HL-60 (cell line): ENCODE results near the gene MYL10.

Experiments
- GABPA ChIP-seq: IDR thresholded peaks from 2 replicates; pipeline ENCODE4 v1.6.1; 2012; ENCODE audit warnings: low read depth
- POLR2AphosphoS5 ChIP-seq: IDR thresholded peaks from 2 replicates; pipeline ENCODE4 v1.6.1; 2012; ENCODE audit warnings: low read depth
- REST ChIP-seq: IDR thresholded peaks from 2 replicates; pipeline ENCODE4 v1.6.1; 2012; ENCODE audit warnings: low read depth; ENCODE audit not compliant: insufficient replicate concordance
- SPI1 ChIP-seq: IDR thresholded peaks from 2 replicates; pipeline ENCODE4 v1.6.1; 2012; ENCODE audit warnings: low read depth, mild to moderate bottlenecking, borderline replicate concordance
- TF ChIP-seq, protein P1 (sequence below): IDR thresholded peaks from one replicate; pipeline ENCODE4 v1.5.1; 2011; ENCODE audit warnings: low read length, control low read depth, inconsistent platforms; ENCODE audit not compliant: insufficient read depth

DNA sequence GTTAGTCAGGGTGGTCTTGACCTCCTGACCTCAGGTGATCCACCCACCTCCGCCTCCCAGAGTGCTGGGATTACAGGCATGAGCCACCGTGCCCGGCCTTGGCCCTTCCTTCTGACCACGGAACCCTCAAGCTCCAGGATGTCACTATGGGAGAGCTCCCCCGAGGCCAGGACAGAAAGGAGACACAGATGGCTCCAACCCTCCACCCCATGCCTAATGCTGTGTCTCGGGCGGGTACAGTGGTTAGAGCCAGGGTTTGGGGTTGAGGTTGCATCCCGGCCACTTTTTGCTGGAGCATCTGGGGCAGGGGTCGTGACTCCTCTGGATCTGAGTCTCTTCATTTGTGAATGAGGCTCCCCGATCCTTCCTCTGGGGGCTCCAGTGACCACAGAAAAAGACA, 8.1 kb downstream of the MYL10 start:
- no peak for TF ChIP-seq POLR2AphosphoS5
- TF ChIP-seq, protein P1, sequence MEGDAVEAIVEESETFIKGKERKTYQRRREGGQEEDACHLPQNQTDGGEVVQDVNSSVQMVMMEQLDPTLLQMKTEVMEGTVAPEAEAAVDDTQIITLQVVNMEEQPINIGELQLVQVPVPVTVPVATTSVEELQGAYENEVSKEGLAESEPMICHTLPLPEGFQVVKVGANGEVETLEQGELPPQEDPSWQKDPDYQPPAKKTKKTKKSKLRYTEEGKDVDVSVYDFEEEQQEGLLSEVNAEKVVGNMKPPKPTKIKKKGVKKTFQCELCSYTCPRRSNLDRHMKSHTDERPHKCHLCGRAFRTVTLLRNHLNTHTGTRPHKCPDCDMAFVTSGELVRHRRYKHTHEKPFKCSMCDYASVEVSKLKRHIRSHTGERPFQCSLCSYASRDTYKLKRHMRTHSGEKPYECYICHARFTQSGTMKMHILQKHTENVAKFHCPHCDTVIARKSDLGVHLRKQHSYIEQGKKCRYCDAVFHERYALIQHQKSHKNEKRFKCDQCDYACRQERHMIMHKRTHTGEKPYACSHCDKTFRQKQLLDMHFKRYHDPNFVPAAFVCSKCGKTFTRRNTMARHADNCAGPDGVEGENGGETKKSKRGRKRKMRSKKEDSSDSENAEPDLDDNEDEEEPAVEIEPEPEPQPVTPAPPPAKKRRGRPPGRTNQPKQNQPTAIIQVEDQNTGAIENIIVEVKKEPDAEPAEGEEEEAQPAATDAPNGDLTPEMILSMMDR = no peak
- TF ChIP-seq GABPA = no peak
- no peak for TF ChIP-seq REST
- TF ChIP-seq SPI1 = no peak
